Heart left ventricle (tissue), 13 donors: Measurements from ENCODE around the gene CFH.
A peak's percentile ranks its signal among the peaks of the same experiment; 100 is the strongest.
"Not testable (repeated sequence)": the region's sequence is repeated elsewhere in the genome, so short reads cannot be mapped to it uniquely, and the experiment has no call there.

ENCODE experiments used
- CTCF ChIP-seq, 12 donors: fragments of 200-600 bp; sonication (generic) in 4 of 12; IDR thresholded peaks; one replicate each; pipeline versions ENCODE4 v1.5.0 to v1.8.0; 2018 to 2022; ENCODE audit warnings: antibody characterized with exemption in 12 of 12, mild to moderate bottlenecking in 5 of 12
- POLR2A ChIP-seq, 2 donors: fragments of 450-650 bp; IDR thresholded peaks; one replicate each; pipeline ENCODE4 v1.6.1; 2017; ENCODE audit warnings: antibody characterized with exemption in 2 of 2, mild to moderate bottlenecking in 2 of 2, moderate library complexity in 2 of 2
- donor health status: ischemic (EF 13 %, LVEDD 7.1; RV severe dilation, severe dysfunction).
- donor health status: DM: no; HTN: yes; CAD: no.
- donor health status: DM: no; HTN: no; CAD: no.
- donor health status: ischemic (EF 25% LVEDD 6.9; RV normal size, moderate dysfunction).
- donor health status: ischemic (EF 25% LVEDD 5.7; RV mildly dilated, moderate dysfunction).
- donor health status: ischemic (EF 35%, LVEDD 5.7; RV mildly dilated, moderate dysfunction).
- donor health status: nonischemic (EF 11% LVEDD 7.7; RV severe dilation, severe dysfunction).
- donor health status: DM: yes; HTN: yes; CAD: no.
- donor health status: PGD.
- donor health status: ischemic (EF 29% LVEDD 5.4; RV normal size, mild dysfunction).
- donor health status: nonischemic (EF 23%, LVEDD 6.1; RV moderate dilation, normal function).

- TF ChIP-seq POLR2A (IDR thresholded peaks at IDR 0.05), result not testable (repeated sequence)
- TF ChIP-seq CTCF (IDR thresholded peaks at IDR 0.05), result peak in 2 of 12 donors; percentile 11 to 28
These were observed 91.4 kb downstream of the CFH start for GRCh38 chr1:196743244-196743643.
